Measurements from ENCODE around the gene SYNPO. TPM values are rescaled to one million over a fixed set of nuclear protein-coding genes. Genes with fewer than 3 reads are reported as not detected.

SYNPO gene
- total RNA-seq, 1 donor from 2014 or later = 715 TPM

GRCh38 chr5:150672884-150673275 is 32.4 kb downstream of the SYNPO start:
- peaks cover 44% of the 10 kb centered on the region for H3K4me1 ChIP-seq
- H3K4me3 ChIP-seq = peak overlapping the region; percentile 75
- H3K27ac ChIP-seq (replicated peaks) = peak overlapping the region; percentile 88
- DNase-seq = no peak
- TF ChIP-seq CTCF (IDR thresholded peaks at IDR 0.05; ENCODE audit: borderline replicate concordance) = no peak
- no peaks in the 10 kb centered on the region for H3K9me3 ChIP-seq (replicated peaks)
- intact Hi-C loops (cut with micrococcal nuclease) = no loop called here
- no peaks in the 10 kb centered on the region for H3K36me3 ChIP-seq
- no peaks in the 10 kb centered on the region for H3K27me3 ChIP-seq (ENCODE audit: low read depth)

- DNase-seq = peak; percentile 67
- Histone ChIP-seq H3K27ac (replicated peaks) (peak overlapping the region; percentile 88), H3K27me3 (ENCODE audit: low read depth) (no peaks in the 10 kb centered on the region), H3K4me1 (peaks cover 44% of the 10 kb centered on the region), H3K36me3 (peaks cover 4% of the 10 kb centered on the region), H3K4me3 (no peak overlapping the region), H3K9me3 (replicated peaks) (no peaks in the 10 kb centered on the region)
- intact Hi-C loops (cut with micrococcal nuclease) = no loop called here
- no peak for TF ChIP-seq CTCF (IDR thresholded peaks at IDR 0.05; ENCODE audit: borderline replicate concordance)
Observed at GRCh38 chr5:150674341-150674821, 33.9 kb downstream of the SYNPO start.

GRCh38 chr5:150675069-150675468 is 34.6 kb downstream of the SYNPO start:
- Histone ChIP-seq H3K27ac (replicated peaks) (peak overlapping the region; percentile 88), H3K36me3 (peaks cover 5% of the 10 kb centered on the region), H3K4me3 (no peak overlapping the region), H3K4me1 (peaks cover 44% of the 10 kb centered on the region), H3K9me3 (replicated peaks) (no peaks in the 10 kb centered on the region), H3K27me3 (ENCODE audit: low read depth) (no peaks in the 10 kb centered on the region)
- intact Hi-C loops (cut with micrococcal nuclease) = no loop called here
- no peak for DNase-seq
- TF ChIP-seq CTCF (IDR thresholded peaks at IDR 0.05; ENCODE audit: borderline replicate concordance) = no peak

GRCh38 chr5:150676578-150676977 is 36.1 kb downstream of the SYNPO start:
- no peak for TF ChIP-seq CTCF (IDR thresholded peaks at IDR 0.05; ENCODE audit: borderline replicate concordance)
- H3K9me3 ChIP-seq (replicated peaks) = no peaks in the 10 kb centered on the region
- intact Hi-C loops (cut with micrococcal nuclease) = no loop called here
- H3K36me3 ChIP-seq = peaks cover 5% of the 10 kb centered on the region
- H3K27me3 ChIP-seq (ENCODE audit: low read depth) = no peaks in the 10 kb centered on the region
- no peak for DNase-seq
- no peak overlapping the region for H3K4me3 ChIP-seq
- H3K4me1 ChIP-seq = peaks cover 38% of the 10 kb centered on the region
- H3K27ac ChIP-seq (replicated peaks) = no peak overlapping the region

GRCh38 chr5:150689120-150689519 is 48.7 kb downstream of the SYNPO start:
- DNase-seq = no peak
- H3K36me3 ChIP-seq = peaks cover 54% of the 10 kb centered on the region
- H3K4me3 ChIP-seq = no peak overlapping the region
- H3K27ac ChIP-seq (replicated peaks) = no peak overlapping the region
- intact Hi-C loops (cut with micrococcal nuclease) = no loop called here
- H3K9me3 ChIP-seq (replicated peaks) = no peaks in the 10 kb centered on the region
- H3K27me3 ChIP-seq (ENCODE audit: low read depth) = no peaks in the 10 kb centered on the region
- TF ChIP-seq CTCF (IDR thresholded peaks at IDR 0.05; ENCODE audit: borderline replicate concordance) = no peak
- H3K4me1 ChIP-seq = no peaks in the 10 kb centered on the region

Measured in left ventricle myocardium inferior (tissue), 1 donor.